K562 (cell line): ENCODE measurements around the gene IGIP. TPM values are rescaled to one million over a fixed set of nuclear protein-coding genes. Genes with fewer than 3 reads are reported as not detected.

Experiments
- CEBPB ChIP-seq: fragments of 450-650 bp; IDR thresholded peaks from 2 replicates; pipeline ENCODE4 v1.6.1; 2016; ENCODE audit warnings: missing genetic modification characterization, missing compliant biosample characterization
- CREB3 ChIP-seq: fragments of 450-650 bp; conservative IDR thresholded peaks from 2 replicates; pipeline ENCODE4 v1.6.1; 2016; ENCODE audit warnings: missing genetic modification characterization, low read depth, mild to moderate bottlenecking, missing compliant biosample characterization, moderate library complexity
- EGR1 ChIP-seq: fragments of 450-650 bp; conservative IDR thresholded peaks from 2 replicates; pipeline ENCODE4 v1.6.1; 2017; ENCODE audit warnings: mild to moderate bottlenecking
- EWSR1 ChIP-seq: fragments of 450-650 bp; IDR thresholded peaks from 2 replicates; pipeline ENCODE4 v1.6.1; 2018; ENCODE audit warnings: borderline replicate concordance, mild to moderate bottlenecking, low read depth, moderate library complexity; ENCODE audit not compliant: partially characterized antibody
- HINFP ChIP-seq: fragments of 450-650 bp; conservative IDR thresholded peaks from 2 replicates; pipeline ENCODE4 v1.6.1; 2016; ENCODE audit warnings: missing genetic modification characterization, low read depth, mild to moderate bottlenecking, control low read depth, missing compliant biosample characterization
- MCM3 ChIP-seq: fragments of 450-650 bp; IDR thresholded peaks from 2 replicates; pipeline ENCODE4 v1.6.1; 2016
- MXD1 ChIP-seq: fragments of 250-450 bp; sonication (Bioruptor Pico); IDR thresholded peaks from 2 replicates; pipeline ENCODE4 v1.8.0; 2021; ENCODE audit warnings: borderline replicate concordance, mild to moderate bottlenecking, moderate library complexity; ENCODE audit not compliant: poor library complexity, severe bottlenecking
- NR2C2 ChIP-seq, 2 experiments: fragments of 200-800 bp in 1 of 2; sonication (Bioruptor generic) in 1 of 2; sonication (generic) in 1 of 2; formaldehyde crosslinking in 1 of 2; IDR thresholded peaks; 2 replicates each; pipeline versions ENCODE4 v1.6.1 to v1.8.0; 2016 to 2022; ENCODE audit warnings: mild to moderate bottlenecking in 1 of 2, missing compliant biosample characterization in 1 of 2, missing genetic modification characterization in 1 of 2, missing genetic modification reagents in 1 of 2
- OTX1 ChIP-seq: fragments of 450-650 bp; formaldehyde crosslinking; IDR thresholded peaks from 2 replicates; pipeline ENCODE4 v1.4.0; 2022; ENCODE audit warnings: mild to moderate bottlenecking
- PRPF4 ChIP-seq: fragments of 200-400 bp; formaldehyde crosslinking; IDR thresholded peaks from one replicate; pipeline ENCODE4 v1.6.1; 2017; ENCODE audit warnings: low read length, low read depth, mild to moderate bottlenecking; ENCODE audit not compliant: insufficient read depth, poor library complexity, severe bottlenecking
- SAFB ChIP-seq: fragments of 200-400 bp; formaldehyde crosslinking; IDR thresholded peaks from 2 replicates; pipeline ENCODE4 v1.6.1; 2017; ENCODE audit warnings: low read depth, low read length, borderline replicate concordance
- SAFB2 ChIP-seq: fragments of 200-400 bp; formaldehyde crosslinking; IDR thresholded peaks from 2 replicates; pipeline ENCODE4 v1.6.1; 2018; ENCODE audit warnings: borderline replicate concordance, low read length, low read depth, moderate library complexity; ENCODE audit not compliant: severe bottlenecking
- SIX5 ChIP-seq, 2 experiments: IDR thresholded peaks; 2 replicates each; pipeline ENCODE4 v1.6.1; 2011; ENCODE audit warnings: low read length in 2 of 2, borderline replicate concordance in 1 of 2, low read depth in 1 of 2, mild to moderate bottlenecking in 1 of 2, moderate library complexity in 1 of 2; ENCODE audit not compliant: insufficient read depth in 1 of 2
- TEAD2 ChIP-seq: fragments of 450-650 bp; IDR thresholded peaks from 2 replicates; pipeline ENCODE4 v1.6.1; 2016; ENCODE audit warnings: missing genetic modification characterization, control low read depth, missing compliant biosample characterization
- TEAD4 ChIP-seq, 2 experiments: sonication (generic) in 1 of 2; formaldehyde crosslinking in 1 of 2; IDR thresholded peaks; 2 replicates each; pipeline versions ENCODE4 v1.6.1 to v1.8.0; 2012 to 2022; ENCODE audit warnings: borderline replicate concordance in 1 of 2, inconsistent platforms in 1 of 2, low read length in 1 of 2, mild to moderate bottlenecking in 1 of 2, missing genetic modification reagents in 1 of 2
- YBX1 ChIP-seq: fragments of 450-650 bp; IDR thresholded peaks from 2 replicates; pipeline ENCODE4 v1.7.1; 2016; ENCODE audit warnings: mild to moderate bottlenecking
- ZNF165 ChIP-seq: fragments of 250-450 bp; sonication (Bioruptor Pico); IDR thresholded peaks from 2 replicates; pipeline ENCODE4 v1.4.0; 2020; ENCODE audit warnings: borderline replicate concordance
- ZNF324 ChIP-seq: fragments of 250-450 bp; sonication (Bioruptor Pico); IDR thresholded peaks from 2 replicates; pipeline ENCODE4 v1.4.0; 2020; ENCODE audit warnings: mild to moderate bottlenecking
- ZNF561 ChIP-seq: fragments of 450-650 bp; formaldehyde crosslinking; conservative IDR thresholded peaks from 2 replicates; pipeline ENCODE4 v1.4.0; 2020; ENCODE audit warnings: mild to moderate bottlenecking, moderate library complexity
- ZNF740 ChIP-seq, 3 experiments: fragments of 200-800 bp in 1 of 3; sonication (Bioruptor generic) in 1 of 3; sonication (generic) in 1 of 3; formaldehyde crosslinking in 1 of 3; IDR thresholded peaks; 2 replicates each; pipeline versions ENCODE4 v1.6.1 to v1.8.0; 2016 to 2022; ENCODE audit warnings: mild to moderate bottlenecking in 2 of 3, missing compliant biosample characterization in 2 of 3, missing genetic modification characterization in 2 of 3, missing genetic modification reagents in 1 of 3
- polyA plus RNA-seq, 8 experiments: library from polyadenylated mRNA; depleted of rRNA in 4 of 8; stranded (reverse) in 5 of 8; unstranded in 3 of 8; fragments of >200 nt; fragmentation: Nextera tagmentation in 2 of 8; fragmentation: Illumina TruSeq in 1 of 8; extraction: Ambion mirVana in 2 of 8; extraction: Trizol in 1 of 8; gene quantifications; 2 replicates each; pipeline versions ENCODE4 v1.2.1 to v1.2.3, GENCODE V29; 2011 to 2014; ENCODE audit warnings: inconsistent platforms in 1 of 8, missing spikeins in 1 of 8
- total RNA-seq, 7 experiments: library from RNA; depleted of rRNA in 6 of 7; stranded (reverse); fragments of >200 nt in 6 of 7; fragmentation: Illumina TruSeq in 2 of 7; extraction: Trizol in 2 of 7; gene quantifications; 2 replicates each; pipeline versions ENCODE4 v1.2.1 to v1.2.3, GENCODE V29; 2011 to 2021; ENCODE audit warnings: low replicate concordance in 1 of 7

Gene IGIP
- total and polyA plus RNA-seq, 9 of the 15 experiments (the other 6 are each of a cell fraction or from before 2014, with no cell fraction given), result 0.52 to 1.6 (median 1.2) TPM

GRCh38 chr5:140113699-140114263 is 12.0 kb upstream of the IGIP start, which contains the start of gene PURA (continued):
- TF ChIP-seq SAFB, result no peak
- TF ChIP-seq TEAD2, result no peak
- no peak for TF ChIP-seq ZNF561 (CRISPR knock-in tag)
- no peak for TF ChIP-seq ZNF324 (CRISPR knock-in tag)
- no peak for TF ChIP-seq SIX5 (IDR thresholded peaks at IDR 0.05; ENCODE audit: borderline replicate concordance in 1 of 2, insufficient read depth in 1 of 2, low read depth in 1 of 2, low read length in 2 of 2)
- no peak for TF ChIP-seq HINFP (tag)
- no peak for TF ChIP-seq EWSR1
- TF ChIP-seq ZNF740 (CRISPR knock-in tag; IDR thresholded peaks at IDR 0.05), result no peak
- peak in 1 of 2 experiments; percentile 54; a peak in 1 of 4 replicates for TF ChIP-seq ZNF740 (tag; IDR thresholded peaks at IDR 0.05)
- no peak for TF ChIP-seq OTX1 (CRISPR knock-in tag)
- no peak for TF ChIP-seq CEBPB
- no peak; the same call in 1 of the 2 replicates for TF ChIP-seq EGR1
- no peak for TF ChIP-seq MCM3
- TF ChIP-seq NR2C2 (CRISPR knock-in tag; IDR thresholded peaks at IDR 0.05), result no peak
- TF ChIP-seq NR2C2 (tag; IDR thresholded peaks at IDR 0.05), result no peak; the same call in 1 of the 2 replicates
- no peak for TF ChIP-seq YBX1
- no peak for TF ChIP-seq CREB3
- no peak for TF ChIP-seq SAFB2
- TF ChIP-seq PRPF4, result no peak
- no peak for TF ChIP-seq TEAD4 (IDR thresholded peaks at IDR 0.05; ENCODE audit: low read length)
- TF ChIP-seq TEAD4 (CRISPR knock-in tag; IDR thresholded peaks at IDR 0.05; ENCODE audit: borderline replicate concordance), result no peak
- no peak for TF ChIP-seq MXD1 (CRISPR knock-in tag)
- no peak for TF ChIP-seq ZNF165
